Measurements from ENCODE around the gene KLF17.

The KLF17 gene

GRCh38 chr1:44151808-44152207 lies 33.2 kb downstream of the KLF17 start:
- no peak for DNase-seq (ENCODE audit: low read depth in 1 of 2, low spot score in 1 of 2)

- DNase-seq (ENCODE audit: low read depth in 1 of 2, low spot score in 1 of 2) = no peak
These were observed 34.1 kb downstream of the KLF17 start for GRCh38 chr1:44152692-44153091.

GRCh38 chr1:44154049-44154448 lies 35.4 kb downstream of the KLF17 start:
- no peak for DNase-seq (ENCODE audit: low read depth in 1 of 2, low spot score in 1 of 2)

GRCh38 chr1:44157903-44158302 lies 39.3 kb downstream of the KLF17 start:
- no peak for DNase-seq (ENCODE audit: low read depth in 1 of 2, low spot score in 1 of 2)

- DNase-seq (ENCODE audit: low read depth in 1 of 2, low spot score in 1 of 2) = no peak
These were observed 40.2 kb downstream of the KLF17 start for GRCh38 chr1:44158871-44159270.

GRCh38 chr1:44161546-44161945 lies 42.9 kb downstream of the KLF17 start:
- DNase-seq (ENCODE audit: low read depth in 1 of 2, low spot score in 1 of 2) = no peak

GRCh38 chr1:44168520-44169098 lies 50.0 kb downstream of the KLF17 start:
- no peak for DNase-seq (ENCODE audit: low read depth in 1 of 2, low spot score in 1 of 2)

GRCh38 chr1:44170281-44170823 lies 51.7 kb downstream of the KLF17 start:
- no peak for DNase-seq (ENCODE audit: low read depth in 1 of 2, low spot score in 1 of 2)

GRCh38 chr1:44174630-44175029 lies 56.0 kb downstream of the KLF17 start:
- DNase-seq (ENCODE audit: low read depth in 1 of 2, low spot score in 1 of 2) = no peak
